NCI-H1436 (cell line): ENCODE measurements around the gene OR2C3.
"Not testable (repeated sequence)": the region's sequence is repeated elsewhere in the genome, so short reads cannot be mapped to it uniquely, and the experiment has no call there.

Experiments
- DNase-seq: peaks from one replicate; lab custom pipeline; 2025; lab: John Stamatoyannopoulos, UW

The OR2C3 gene

DNA sequence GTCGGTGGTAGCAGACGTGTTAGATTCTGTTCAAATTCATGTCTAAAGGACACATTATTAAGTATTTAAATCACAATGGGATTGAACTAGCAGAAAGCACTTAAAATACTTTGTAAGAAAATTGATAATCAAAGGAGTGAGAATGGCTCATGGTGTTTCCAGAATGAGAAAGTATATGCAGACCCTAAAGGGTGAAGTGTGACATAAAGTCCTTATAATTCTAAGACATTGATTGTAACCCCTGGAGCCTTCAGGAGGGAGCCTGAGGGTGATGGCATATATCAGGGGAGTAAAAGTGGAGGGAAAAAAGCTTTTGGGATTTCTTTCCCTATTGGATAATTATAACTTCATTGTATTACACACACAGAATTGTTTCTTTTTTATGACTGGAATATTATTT lies at the start of gene OR2C3:
TSS of gene OR2C3 (minus strand) at position 101 of the 400 bp plus-strand sequence. CDS start 3,929 bp downstream, outside the sequence.
- no peak for DNase-seq

GRCh38 chr1:247578946-247579460 lies 42.8 kb upstream of the OR2C3 start:
- DNase-seq = no peak

DNA sequence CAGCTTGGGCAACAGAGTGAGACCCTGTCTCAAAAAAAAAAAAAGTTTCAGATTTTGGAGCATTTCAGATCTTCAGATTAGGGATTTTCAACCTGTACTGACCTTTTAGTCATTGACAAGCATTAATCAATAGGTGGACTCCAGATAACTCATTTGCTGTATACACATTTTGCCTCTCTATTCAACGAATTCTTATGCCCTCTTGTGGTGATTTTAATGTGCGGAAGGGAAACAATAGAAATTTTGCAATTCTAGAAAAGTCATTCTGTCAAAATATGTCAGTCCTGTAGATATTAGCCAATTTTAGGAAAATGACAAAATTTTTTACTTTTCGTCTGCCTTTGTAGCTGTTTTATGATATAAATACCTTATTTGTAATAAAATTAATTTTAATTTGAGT lies 40.3 kb upstream of the OR2C3 start:
- no peak for DNase-seq

DNA sequence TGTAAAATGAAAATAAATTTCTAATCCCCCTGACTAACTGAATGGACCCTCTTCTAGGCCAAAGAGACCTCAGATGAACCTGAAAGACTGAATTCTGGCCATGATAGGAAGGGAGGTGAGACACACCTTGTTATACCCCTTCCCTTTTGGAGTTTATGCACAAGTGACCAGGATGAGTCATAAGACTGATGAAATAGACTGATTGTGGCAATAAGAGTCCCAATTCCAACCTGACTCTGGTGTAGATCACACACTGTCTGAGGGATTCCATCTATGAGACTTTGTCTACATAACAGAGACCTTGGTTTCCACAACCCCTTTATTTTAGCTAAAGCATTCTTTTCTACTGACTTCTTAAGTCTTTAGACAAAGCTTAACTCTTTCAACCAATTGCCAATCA lies 38.4 kb upstream of the OR2C3 start:
- no peak for DNase-seq

DNA sequence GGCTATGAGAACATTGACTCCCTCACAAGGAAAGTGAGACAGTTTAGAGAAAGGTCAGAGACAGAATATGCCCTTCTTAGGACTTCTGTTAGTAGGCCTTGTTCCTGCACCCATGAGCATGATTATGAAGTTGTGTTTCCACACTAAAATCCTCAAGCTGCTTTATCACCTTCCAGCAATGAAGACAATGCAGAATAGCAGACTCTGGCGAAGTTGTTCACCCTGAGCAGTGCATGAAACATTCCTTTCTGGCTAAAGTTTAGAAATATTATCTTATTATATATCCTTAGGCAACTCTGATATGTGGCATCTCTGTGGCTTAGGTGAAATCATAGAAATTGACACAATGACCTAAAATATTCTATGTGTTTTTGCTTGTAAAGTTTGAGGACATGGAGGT lies 38.0 kb upstream of the OR2C3 start:
- no peak for DNase-seq

GRCh38 chr1:247562198-247562597 lies 26.0 kb upstream of the OR2C3 start:
- DNase-seq = no peak

GRCh38 chr1:247561711-247562110 lies 25.5 kb upstream of the OR2C3 start:
- no peak for DNase-seq

- no peak for DNase-seq
Observed at GRCh38 chr1:247557926-247558674, 21.9 kb upstream of the OR2C3 start.

- no peak for DNase-seq
Observed at GRCh38 chr1:247552231-247552630, 16.0 kb upstream of the OR2C3 start.

- no peak for DNase-seq
Observed at GRCh38 chr1:247551721-247552120, 15.5 kb upstream of the OR2C3 start.

DNA sequence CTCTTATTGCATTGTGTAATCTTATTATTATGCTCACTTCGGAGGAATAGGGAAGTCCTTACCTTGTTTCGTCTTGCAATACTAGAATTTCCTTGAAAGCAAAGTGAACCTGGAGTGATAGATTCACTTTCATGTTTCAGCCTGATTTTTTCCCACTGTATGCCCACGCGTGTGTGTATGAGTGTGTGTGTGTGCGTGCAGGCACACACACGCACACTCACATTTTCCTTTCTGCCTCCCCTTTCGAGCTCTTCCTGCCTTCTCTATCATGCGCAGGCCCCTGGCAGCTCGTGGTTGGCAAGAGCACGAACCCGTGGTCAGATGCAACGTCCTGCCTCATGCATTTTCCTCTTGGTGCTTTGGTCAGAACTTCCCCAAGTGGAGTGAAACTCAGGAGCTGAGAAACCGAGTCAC lies 12.5 kb upstream of the OR2C3 start, which contains the start of gene GCSAML:
TSS of gene GCSAML (plus strand) at position 366 of the 414 bp plus-strand sequence. CDS start 58 bp downstream, outside the sequence.
- no peak for DNase-seq

- DNase-seq = no peak
Observed at GRCh38 chr1:247548092-247548491, 11.9 kb upstream of the OR2C3 start.

DNA sequence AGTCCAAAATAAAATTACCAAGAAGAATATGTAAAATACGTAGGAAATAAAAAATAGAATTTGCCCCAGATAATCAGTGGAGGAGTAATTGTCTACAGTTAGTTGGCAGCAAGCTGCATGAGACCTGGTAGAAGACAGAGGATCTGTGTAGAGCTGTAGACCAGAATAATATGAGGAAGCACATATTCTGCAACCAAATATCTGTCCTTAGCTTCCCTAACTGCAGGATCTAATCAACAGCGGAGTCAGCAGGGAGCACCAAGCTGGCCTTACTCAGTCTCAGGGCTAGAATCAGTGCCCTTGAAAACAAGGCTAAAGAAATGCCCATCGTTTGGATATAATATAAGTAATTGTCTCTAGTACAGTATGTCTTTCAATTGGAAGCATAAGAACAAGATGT lies 6.6 kb upstream of the OR2C3 start:
- no peak for DNase-seq

- no peak for DNase-seq
Observed at GRCh38 chr1:247540581-247540980, 4.3 kb upstream of the OR2C3 start.

GRCh38 chr1:247539215-247539614 lies 3.0 kb upstream of the OR2C3 start:
- DNase-seq = no peak

DNA sequence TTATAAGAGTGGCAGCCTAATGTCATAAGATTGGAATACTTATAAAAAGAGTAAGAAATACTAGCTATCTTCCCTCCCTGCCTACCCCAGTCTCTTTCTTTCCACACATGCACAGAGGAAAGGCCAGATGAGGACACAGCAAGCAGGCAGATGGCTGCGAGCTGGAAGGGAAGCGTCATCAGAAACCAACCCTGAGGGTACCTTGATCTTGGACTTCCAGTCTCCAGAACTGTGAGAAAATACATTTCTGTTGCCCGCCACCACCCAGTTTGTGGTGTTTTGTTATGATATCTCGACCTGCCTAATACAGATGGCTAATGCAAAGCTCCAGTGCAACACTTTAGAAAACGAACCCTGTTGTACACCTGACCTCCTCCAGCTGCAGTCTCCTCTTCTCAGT lies 2.3 kb upstream of the OR2C3 start:
- DNase-seq = no peak

DNA sequence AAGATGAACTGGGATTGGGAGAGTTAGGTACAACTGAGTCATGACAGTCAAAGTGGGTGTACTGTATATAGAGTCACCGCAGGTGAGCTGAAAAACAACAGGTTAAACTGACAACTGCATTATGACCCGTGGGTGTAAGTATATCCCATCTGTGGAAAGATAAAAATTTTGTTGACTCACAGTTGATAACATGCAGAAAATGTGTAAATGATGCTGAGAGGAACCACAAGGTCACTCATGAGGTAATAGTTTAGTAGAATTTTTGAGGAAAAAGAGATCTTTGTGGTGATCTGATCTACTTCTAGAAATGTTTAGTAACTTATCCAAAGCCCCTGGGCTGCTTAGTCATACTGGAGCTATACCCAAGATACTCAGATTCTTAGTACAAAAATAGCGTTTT lies 838 bp downstream of the OR2C3 start:
- no peak for DNase-seq

- DNase-seq = no peak
Observed at GRCh38 chr1:247531937-247532336, 4.3 kb downstream of the OR2C3 start.

- no peak for DNase-seq
Observed at GRCh38 chr1:247530785-247531184, 5.5 kb downstream of the OR2C3 start.

GRCh38 chr1:247529771-247530355 lies 6.4 kb downstream of the OR2C3 start:
- no peak for DNase-seq

GRCh38 chr1:247528812-247529474 lies 7.3 kb downstream of the OR2C3 start:
- DNase-seq = no peak

DNA sequence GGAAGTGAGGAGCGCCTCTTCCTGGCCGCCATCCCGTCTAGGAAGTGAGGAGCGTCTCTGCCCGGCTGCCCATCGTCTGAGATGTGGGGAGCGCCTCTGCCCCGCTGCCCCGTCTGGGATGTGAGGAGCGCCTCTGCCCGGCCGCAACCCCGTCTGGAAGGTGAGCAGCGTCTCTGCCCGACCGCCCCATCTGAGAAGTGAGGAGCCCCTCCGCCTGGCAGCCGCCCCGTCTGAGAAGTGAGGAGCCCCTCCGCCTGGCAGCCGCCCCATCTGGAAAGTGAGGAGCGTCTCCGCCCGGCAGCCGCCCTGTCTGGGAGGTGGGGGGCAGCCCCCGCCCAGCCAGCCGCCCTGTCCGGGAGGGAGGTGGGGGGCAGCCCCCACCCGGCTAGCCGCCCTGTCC lies 14.4 kb downstream of the OR2C3 start:
- not testable (repeated sequence) for DNase-seq

DNA sequence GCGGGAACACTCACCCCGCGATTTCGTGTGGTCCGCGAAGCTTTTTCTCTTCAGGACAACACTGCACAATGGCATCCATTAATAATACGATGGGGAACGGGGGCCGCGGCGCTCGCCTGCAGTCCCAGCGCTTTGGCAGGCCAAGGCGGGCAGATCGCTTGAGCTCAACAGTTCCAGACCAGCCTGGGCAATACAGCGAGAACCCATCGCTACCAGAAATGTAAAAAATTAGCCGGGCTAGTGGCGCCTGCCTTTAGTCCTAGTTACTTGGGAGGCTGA lies 17.7 kb downstream of the OR2C3 start:
- DNase-seq = no peak
